ENCODE measurements around the gene PDILT.
"Not testable (repeated sequence)": the region's sequence is repeated elsewhere in the genome, so short reads cannot be mapped to it uniquely, and the experiment has no call there.

GRCh38 chr16:20427401-20427797 lies 22.9 kb upstream of the PDILT start:
- TF ChIP-seq POLR2AphosphoS5 (IDR thresholded peaks at IDR 0.05; ENCODE audit: low read depth); CTCF (conservative IDR thresholded peaks at IDR 0.05; ENCODE audit: low read depth in 2 of 2); EZH2 (IDR thresholded peaks at IDR 0.05; ENCODE audit: low read depth, unreplicated experiment); REST (IDR thresholded peaks at IDR 0.05; ENCODE audit: unreplicated experiment); ZNF331 (CRISPR knock-in tag; IDR thresholded peaks at IDR 0.05; ENCODE audit: low read depth); EZH2phosphoT487 (IDR thresholded peaks at IDR 0.05; ENCODE audit: unreplicated experiment); JUNB (IDR thresholded peaks at IDR 0.05; ENCODE audit: unreplicated experiment); CREB1 (CRISPR knock-in tag; IDR thresholded peaks at IDR 0.05; ENCODE audit: low read depth); NANOG (IDR thresholded peaks at IDR 0.05; ENCODE audit: borderline replicate concordance): not testable (repeated sequence)
